Anterior cingulate cortex (tissue), 58 donors: ENCODE data around the gene PPP6R2.

Source experiments
- DNase-seq, 58 donors: peaks; one replicate each; lab custom pipeline; 2025; lab: John Stamatoyannopoulos, UW

The PPP6R2 gene

DNA sequence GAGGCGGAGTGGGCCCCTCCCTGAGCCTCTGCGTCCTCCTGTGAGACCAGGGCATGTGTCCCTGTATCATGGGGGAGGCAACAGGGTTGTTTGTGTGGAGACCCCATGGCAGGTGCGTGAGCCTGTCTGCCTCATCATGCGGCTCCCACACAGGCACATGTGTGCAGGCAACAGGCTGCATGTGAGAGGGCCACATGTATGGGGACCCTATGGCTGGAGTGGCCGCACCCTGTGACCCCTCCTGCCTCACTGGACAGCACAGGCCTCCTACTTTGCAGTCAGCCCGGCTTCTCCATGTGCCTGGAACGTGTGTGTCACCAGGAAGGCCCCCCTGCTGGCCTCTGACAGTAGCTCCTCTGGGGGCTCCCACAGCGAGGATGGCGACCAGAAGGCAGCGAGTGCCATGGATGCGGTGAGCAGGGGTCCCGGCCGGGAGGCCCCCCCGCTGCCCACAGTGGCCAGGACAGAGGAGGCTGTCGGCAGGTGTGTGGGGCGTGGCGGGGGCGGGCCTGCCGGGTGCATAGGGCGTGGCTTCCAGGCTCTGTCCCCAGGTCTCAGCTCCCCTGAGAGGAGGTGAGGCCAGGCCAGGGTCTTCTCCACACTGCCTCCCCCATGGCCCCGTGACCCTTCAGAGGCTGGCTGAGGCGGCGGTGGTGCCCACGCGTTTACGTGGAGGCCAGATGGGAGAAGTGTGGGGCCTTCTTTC, 97.6 kb downstream of the PPP6R2 start:
- DNase-seq: no peak

DNA sequence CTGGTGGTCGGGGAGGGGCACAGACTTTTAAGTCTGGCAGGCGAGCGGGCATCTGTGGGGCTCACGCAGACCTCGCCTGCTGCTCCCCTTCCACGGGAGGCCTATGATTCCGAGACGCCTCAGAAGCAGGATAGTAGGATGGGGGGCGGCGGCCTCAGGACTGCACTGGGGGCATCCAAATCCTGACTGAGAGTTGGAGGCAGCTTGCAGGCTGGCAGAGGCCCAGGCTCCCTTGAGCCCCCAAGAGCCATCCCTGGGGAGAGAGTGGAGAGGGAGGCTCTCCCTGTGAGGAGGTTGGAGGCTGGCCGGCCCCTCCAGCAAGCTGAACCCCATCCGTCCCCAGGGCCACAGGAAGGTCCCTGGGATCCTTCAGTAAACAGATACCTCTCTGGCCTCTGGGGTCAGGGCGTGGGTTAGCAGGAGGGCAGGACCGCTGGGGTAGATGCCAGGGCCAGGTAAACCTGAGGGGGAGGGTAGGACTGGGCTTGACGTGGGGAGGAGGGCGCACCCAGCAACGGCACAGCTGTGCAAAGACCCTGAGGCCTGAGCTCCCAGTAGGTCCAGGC, 98.4 kb downstream of the PPP6R2 start:
- no peak for DNase-seq

DNA sequence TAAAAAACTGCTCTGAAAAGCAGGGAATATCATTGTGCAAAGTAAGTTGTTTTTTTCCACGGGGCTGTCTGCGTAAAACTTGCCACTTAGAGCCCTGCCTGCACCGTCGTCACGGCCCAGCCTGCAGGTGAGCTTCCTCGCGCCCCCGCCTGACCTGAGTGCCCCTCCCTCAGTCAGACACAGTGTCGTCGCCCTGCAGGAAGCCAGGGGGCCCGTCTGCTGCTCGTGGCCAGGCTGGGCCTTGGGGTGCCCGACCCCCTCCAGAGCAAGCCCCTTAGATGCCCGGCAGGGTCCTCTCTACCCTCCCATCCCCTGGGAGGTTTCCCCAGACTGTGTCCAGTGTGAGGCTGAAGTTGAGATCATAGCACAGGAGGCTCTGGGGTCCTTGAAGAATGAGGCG, 100.1 kb downstream of the PPP6R2 start:
- DNase-seq: no peak

DNA sequence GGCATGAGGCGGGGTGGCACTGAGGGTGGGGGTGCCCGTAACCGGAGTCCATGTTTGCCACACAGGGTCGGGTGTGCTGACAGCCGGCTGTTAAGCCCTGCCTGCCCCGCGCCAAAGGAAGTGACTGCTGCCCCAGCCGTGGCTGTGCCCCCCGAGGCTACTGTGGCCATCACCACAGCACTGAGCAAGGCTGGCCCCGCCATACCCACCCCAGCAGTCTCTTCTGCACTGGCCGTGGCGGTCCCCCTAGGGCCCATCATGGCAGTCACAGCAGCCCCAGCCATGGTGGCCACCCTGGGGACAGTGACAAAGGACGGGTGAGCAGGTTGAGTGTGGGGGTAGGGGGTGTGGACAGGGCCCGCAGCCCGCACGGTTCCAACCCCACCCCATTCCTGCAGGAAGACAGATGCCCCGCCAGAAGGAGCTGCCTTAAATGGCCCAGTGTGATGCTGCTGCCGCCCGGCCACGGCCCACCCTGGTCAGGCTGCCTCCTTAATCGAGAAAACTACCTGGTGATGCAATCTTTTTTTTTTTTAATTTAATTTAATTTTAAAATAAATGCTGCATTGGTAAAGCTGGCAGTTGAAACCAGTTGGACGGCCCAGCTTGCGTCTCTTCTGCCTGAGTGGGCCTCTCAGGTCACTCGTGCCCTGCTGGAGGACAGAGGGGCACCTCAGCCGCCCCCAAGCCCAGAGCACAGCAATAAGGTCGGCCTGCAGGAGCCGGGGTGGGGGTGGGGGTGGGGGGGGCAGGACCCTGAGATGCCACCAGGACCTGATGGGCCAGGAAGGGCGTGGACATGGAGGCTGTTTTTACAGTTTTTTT, 100.9 kb downstream of the PPP6R2 start:
- DNase-seq: no peak

DNA sequence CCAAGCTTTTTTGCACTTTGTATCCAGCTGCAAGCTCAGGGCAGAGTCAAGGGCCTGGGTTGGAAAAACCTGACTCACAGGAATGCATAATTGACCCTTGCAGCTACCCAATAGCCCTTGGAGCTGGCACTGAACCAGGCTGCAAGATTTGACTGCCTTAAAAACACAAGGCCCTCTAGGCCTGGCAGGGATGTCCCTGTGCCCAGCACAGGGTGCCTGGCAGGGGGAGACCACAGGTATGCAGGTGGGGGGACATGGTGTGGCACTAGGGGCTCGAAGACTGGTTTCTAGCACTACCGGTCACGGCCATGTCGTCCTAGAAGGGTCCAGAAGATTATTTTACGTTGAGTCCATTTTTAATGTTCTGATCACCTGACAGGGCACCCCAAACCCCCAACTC, 101.5 kb downstream of the PPP6R2 start:
- no peak for DNase-seq

DNA sequence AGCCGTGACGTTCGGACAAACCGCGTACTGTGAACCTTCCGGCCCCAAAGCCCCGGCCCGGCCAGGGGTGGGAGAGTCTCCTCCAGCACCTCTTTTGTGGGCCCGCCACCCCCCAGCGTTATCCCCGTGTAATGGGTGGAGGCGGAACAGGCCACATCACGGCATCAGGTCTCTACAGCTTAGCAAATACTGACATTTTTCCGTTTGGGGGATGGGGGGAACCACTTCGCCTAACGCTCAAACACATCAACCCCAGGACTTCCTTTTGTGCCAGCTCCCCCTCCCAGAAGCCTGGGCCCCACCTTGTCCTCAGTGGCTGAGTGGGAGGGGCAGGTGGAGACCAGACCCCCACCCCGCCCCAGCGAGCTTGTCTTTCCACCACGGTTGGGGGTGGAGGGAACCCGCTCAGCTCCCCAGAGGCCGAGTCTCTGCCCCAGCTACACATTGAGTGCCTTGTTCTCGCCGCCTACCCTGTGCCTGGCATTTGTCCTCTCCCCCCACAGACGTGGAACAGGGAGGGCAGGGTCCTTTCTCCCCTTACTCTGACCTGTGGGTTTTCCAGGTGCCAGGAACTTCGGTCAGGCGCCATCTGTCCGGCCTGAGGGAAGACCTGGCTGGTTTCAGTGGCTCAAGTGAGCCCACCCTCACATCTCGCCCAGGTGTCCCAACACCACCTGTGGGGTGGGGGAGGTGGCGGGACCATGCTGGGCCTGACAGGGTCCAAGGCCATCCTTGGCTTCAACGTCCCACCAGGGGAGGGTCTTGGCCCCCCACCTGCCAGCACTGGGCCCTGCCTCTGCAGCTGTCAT, 102.1 kb downstream of the PPP6R2 start:
- DNase-seq: peak in 1 of 58 donors; percentile 22

DNA sequence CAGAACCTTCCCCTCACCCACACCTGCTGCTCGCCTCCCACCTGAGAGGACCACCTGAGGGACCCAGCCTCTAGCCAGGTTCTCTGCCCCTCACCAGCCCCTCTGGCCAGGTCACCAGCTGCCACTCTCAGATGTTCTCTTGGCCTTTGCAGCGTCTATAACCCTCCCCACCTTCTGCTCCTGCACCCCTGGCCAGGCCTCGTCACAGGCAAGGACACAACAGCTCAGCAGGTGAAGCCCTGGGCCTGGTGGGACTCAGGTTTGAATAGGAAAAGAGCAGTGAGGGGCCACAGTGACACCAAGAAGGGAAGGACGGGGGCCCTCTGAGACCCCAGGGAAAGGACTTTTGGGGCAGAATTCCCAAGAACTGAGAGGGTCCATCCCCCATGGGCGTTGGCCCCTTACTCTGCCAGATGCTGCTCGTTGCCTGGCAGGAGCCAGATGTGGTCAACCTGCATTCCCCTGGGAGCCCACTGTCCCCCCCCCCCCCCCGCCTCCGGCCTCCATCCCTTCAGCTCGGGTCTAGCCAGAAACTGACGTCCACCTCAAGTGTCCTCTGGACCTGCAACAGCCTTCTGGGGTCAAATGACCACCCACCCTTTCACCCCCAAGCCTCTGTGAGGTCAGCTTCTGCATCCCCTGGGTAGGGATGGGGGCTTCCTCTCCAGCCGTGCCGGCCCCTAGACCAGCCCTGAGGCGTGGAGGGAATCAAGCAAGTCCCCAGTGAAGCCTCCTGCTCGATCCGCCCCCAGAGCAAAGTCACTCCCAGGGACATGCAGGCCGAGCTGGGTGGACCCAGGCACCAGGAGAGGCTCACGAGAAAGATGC, 103.0 kb downstream of the PPP6R2 start:
- DNase-seq: no peak

DNA sequence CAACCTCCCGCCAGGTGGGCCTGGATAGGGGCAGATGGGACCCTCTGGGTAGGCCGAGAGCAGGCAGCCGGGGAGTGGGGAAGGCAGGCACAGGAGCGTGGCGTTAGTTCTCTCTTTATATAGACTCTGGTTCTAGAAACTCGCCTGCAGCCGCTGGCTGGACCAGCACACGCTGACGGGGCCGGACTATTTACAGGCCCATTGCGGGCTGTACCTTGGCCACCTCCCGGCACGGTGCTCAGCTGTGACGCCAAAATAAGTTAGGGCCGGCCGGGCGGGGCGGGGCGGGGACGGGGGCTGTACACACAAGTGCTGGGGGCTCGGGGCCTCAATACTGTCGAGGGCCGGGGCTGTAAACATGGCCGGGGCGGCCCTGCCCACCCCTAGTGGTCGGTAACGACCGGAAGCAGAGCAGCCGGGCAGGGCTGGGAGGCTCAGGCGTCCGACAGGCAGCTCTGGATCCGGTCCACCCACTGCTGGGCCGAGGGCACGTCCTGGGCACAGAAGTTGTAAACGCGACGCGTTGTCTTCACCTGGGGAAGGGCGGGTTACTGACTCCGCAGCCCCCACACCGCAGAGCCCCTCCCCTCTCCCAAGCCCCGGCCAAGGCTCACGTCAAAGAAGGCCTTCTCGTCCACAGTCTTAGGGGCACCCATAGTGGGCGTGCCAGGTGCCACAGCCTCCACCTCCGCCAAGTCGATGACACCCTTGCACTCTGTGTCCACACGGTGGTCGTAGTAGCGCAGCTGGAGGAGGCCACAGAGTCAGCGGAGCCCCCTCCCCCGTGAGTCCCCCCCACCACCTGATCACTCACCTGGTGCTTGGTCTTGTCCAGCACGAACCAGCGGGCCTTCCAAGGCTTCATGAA, 103.8 kb downstream of the PPP6R2 start:
- no peak for DNase-seq

DNA sequence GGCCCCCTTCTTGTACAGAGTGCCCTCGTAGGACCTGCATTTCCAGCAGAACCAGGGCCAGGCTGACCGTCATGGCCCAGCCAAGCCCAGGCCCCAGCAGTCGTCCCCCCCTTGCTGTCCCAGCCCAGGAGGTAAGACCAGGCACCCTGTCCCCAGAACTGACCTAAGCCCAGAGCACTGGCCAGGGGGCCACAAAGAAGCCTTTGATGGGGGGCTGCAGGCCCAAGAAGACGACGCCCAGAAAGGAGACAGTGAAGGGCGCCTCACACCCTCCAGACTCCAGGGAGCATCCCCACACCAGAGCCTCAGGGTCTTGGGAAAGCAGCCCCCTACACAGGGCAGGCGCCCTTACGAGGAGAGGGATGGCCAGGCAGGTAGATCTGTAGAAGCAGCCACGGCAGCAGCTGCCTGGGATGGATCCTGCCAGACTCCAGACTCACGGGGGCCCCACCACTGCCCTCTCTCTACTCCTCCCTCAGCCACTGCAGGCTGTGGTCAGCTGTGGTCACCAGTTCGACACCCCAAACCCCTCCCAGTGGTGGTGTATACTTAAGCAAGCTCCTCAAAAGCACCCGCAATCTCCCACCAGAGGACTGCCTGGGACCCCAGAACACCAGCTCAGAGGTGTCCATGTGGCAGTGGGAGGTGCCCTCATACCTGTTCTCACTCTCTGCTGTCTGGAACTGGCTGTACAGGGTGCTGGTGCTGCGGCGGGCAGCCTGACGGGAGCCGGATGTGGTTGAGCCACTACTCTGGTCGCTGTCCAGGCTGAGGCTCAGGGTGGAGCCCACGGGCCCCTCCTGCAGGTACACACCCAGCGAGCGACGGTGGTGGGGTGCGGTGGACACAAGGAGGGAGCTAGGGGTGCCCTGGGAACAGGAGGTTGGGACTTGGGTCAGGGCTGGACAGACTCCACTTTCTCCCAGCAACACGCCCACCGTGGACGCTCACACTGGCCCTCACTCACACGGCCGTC, 104.7 kb downstream of the PPP6R2 start:
- no peak for DNase-seq

DNA sequence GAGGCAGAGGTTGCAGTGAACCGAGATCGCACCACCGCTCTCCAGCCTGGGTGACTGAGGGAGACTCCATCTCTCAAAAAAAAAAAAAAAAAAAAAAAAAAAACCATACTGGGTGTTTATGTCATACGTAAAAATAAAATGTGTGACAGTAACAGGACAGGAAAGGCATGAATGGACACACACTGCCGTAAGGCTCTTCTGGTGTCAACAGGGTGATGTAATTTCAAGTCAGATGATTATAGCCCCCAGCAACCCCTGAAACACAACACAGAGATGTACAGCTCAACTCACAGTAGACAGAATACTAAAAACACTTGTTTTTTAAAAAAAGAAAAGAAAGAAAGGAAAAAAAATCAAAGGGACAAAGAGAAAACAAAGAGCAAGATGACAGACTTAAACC, 109.5 kb downstream of the PPP6R2 start:
- no peak for DNase-seq

DNA sequence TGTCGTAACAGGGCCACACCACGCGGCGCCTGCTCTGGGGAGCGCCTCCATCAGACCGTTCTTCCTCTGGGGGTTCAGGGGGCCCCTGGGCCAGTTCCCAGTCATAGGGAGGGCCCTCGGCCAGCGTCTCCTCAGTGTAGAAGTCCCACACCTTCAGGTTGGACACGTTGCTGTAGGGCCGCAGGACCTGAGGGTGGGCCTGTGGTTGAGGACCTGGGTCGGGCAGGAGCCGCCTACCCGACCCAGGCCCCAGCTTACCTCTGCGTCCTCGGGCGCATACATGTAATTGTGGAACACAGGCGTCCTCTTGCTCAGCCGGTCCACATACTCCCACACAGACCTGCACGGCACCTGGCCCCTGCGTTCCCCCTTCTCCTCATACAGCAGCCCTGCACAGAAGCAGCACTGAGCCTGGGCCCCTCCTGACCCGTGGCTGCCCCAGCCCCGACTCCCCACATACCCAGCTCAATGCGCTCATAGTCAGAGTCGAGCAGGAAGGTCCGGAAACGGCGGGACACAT, 111.5 kb downstream of the PPP6R2 start:
- no peak for DNase-seq

DNA sequence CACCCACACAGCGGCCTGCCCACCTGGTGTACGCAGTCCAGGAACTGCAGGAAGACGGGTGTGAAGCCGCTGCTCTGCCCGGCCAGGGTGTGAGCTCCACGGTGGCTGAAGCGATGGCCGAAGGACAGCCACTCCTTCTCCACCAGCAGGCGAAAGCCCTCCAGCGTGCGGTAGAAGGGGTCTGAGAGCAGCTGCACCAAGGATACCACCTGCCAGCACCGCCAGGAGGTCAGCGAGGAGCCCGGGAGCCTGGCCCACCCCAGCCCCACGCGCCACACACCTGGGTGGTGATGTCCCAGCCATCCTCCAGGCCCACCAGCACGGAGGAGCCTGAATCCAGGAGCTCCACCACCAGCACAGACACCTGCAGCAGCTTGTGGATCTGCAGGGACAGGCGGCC, 112.1 kb downstream of the PPP6R2 start:
- DNase-seq: no peak

DNA sequence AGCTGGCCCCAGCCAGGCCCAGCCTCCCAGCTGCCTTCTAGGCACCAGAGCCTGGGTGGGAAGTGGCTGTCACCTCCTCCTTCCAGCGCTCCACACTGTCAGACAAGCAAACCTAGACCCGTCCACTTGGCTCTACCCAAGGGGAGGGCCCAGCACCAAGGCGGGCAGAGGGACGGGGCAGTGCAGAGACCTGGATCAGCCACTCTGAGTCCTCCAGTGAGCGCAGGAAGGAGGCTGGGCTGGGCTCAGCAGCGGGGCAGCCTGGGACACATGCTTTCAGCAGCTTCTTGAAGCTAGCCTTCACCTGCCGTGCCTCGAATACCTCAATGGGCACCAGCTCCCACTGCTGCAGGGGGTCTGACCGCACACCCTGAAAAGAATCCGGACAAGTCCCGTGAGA, 112.9 kb downstream of the PPP6R2 start:
- DNase-seq: no peak

DNA sequence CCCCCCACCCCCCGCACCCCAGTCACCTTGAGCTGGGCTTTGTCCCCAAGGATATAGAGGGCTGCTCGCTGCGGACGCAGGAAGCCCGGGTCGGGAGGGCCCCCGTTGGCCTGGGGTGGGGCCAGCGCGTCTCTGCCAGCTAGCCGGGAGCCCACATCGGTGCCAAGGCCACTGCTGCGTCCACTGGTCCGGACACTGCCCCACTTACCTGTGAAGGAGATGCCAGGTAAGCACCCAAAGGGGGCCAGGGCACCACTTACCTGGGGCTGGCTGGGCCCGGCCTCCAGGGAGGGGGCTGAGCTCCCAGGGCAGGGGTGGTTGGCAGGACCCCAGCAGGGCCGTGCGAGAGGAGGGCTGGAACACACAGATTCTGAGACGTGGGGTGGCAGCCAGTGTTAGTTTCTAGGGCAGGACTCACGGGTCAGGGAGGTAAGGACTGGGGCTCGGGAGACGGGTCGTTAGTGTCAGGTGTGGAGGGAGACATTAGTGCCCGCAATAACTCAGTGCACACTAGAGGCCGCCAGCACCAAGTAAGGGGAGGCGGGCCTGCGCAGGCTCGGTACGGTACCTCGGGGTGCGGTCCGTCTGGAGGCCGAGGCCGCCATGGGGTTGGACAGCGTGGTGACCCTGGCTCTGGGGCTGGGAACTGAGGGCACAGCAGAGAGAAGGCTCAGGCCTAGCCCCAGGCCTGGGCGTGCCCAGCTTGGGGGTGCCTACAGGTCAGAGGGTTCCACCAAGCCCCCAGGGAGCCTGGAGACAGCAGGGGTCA, 113.5 kb downstream of the PPP6R2 start:
- DNase-seq: no peak

DNA sequence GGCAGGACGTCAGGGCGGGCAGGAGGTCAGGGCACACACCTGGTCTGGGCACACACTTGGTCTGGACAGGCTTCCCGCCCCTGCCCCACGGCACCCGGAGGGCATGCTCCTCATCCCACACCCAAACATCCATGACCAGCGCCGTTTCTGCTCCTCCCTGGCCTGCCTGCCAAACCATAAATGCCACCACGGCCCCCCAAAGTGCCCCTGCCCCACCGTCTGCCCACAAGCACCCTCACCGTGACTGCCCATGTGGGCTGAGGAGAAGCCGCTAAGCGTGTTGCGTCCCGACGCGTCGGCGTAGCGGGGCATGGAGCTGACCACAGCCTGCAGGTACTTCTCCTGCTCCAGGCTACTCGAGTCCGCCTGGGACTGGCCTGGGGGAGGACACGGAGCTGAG, 115.9 kb downstream of the PPP6R2 start:
- no peak for DNase-seq

DNA sequence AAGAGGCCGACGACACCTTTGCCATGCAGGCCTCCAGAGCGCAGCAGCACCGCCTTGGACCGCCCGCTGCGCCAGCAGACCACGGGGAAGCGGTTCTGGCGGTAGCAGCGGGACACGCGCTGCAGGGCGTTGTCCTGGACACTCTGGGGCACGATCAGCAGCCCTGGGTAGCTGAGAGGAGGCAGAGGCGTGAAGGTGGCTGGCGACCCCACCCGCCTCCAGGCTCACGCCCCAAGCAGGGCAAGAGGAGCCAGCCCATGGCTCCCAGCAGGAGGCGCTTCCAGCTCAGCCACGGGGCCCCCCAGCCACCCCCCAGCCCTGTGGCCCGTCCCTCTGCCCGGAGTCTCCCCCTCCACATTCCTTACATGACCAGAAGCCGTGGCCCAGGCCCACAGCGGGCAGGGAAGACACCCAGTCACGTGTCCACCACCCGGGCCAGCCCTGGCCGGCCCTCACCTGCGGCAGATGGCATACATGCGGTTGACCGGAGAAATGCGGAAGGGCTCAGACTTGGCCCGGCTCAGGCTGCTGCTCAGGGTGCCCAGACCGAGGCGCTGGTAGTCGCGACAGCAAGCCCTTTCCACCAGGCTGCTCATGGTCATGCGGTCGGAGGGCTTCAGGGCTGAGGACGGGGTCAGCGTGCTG, 116.5 kb downstream of the PPP6R2 start:
- no peak for DNase-seq
